T-helper 9 cell (primary cell): Measurements from ENCODE around the gene CSF2.
"Not testable (repeated sequence)": the region's sequence is repeated elsewhere in the genome, so short reads cannot be mapped to it uniquely, and the experiment has no call there.

ENCODE experiments used
- DNase-seq: peaks from one replicate; pipeline ENCODE4 v3.0.0-alpha.2; 2020

CSF2 gene

DNA sequence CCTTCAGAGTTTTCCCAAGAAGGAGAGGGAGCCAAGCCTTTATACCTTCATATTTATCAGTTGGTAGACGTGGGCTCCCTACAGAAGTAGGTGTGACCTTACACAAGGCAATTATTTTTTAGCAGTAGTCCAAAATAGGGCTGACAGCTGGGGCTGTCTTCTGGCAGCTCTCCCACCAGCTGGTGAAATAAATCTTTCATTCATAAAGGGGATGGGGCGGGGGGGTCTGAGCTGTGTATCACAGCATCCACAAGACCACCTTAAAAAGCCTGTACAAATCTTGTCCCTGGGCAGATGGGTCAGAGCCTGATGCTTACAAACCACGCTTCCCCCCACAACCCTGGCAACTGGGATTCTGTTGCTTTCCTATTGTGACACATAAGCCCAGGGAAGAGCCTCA lies 19.7 kb downstream of the CSF2 start:
- no peak for DNase-seq

DNA sequence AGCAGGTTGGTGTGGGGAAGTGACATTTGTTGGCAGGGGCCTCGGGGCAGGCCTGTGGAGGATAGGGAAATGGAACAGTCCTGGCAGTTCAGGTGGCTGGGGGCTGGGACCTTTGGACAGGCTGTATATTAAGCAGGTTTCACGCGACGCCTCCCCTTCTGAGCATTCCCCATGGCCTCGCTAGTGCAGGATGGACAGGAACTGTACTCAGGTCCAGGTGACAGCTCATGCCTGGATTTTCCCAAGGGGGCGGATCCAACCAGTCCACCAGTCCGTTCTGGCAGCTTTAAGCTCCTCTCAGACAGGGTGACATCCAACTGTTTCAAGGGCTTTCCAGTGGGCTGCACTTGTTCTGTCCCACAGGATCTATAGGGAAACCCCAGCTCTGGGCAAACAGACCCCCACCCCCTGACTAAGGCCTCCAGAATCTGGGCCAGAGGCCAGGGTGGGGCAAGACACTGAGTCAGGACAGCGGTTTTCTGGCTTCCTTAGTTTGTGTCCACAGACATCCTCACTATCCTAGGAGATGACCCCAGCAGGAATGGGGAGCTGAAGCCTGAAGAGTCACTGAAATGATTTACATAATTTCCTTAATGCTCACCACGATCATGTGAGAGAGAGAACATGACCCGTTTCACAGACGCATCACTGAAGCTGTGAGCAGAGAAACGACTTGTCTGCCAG lies 20.9 kb downstream of the CSF2 start:
- no peak for DNase-seq

- DNase-seq: no peak
Observed at GRCh38 chr5:132095077-132095410, 21.5 kb downstream of the CSF2 start.

- no peak for DNase-seq
Observed at GRCh38 chr5:132095424-132095972, 21.9 kb downstream of the CSF2 start.

DNA sequence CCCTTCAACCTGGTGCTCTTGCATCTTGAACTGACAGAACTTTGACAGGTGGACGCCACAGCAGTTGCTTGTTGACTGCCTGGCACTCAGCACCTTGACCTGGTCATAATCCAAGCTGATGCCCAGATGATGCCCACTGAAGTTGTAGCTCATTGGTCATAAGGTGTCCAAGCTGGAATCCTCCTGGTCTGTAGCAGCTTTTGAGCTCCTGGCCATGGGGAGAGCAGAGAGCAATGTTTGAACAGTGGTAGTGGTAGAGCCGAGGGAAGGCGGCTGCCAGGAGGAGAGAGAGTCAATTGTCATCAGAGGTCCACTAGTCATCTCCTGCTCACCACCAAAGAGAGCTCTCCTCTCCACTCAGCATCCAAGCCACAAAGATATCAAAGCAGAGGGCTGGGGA lies 23.3 kb downstream of the CSF2 start:
- no peak for DNase-seq

GRCh38 chr5:132098151-132098594 lies 24.6 kb downstream of the CSF2 start:
- no peak for DNase-seq

- no peak for DNase-seq
Observed at GRCh38 chr5:132098621-132099020, 25.0 kb downstream of the CSF2 start.

GRCh38 chr5:132099076-132099748 lies 25.6 kb downstream of the CSF2 start:
- no peak for DNase-seq

- no peak for DNase-seq
Observed at GRCh38 chr5:132099905-132100304, 26.3 kb downstream of the CSF2 start.

DNA sequence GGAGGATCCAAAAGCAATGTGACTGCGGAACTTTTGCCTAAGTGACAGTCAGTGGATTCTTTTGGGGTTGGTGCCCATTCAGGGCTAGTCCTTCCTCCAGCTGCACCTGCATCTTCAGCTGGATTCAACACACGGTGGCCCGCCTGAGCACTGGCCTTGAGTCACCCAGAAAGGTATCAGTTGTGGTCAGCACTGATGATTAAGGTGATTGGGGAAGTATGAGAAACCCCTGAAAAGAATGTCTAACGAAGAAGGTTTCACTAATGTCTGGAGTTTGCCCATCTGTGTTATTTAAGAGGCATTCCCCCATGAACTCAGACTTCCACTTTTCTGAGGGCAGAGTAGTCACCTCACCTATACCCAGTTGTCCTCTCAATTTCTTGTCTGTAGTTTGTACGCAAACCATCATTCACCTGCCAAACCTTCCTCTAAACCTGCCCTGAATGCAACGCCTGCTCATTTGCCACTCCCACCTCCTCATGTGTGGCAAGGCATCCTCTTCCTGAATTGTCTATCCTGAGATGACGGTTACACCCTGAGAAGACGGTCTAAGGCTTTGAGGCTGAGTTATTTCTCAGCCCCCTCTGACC lies 27.2 kb downstream of the CSF2 start:
- DNase-seq: no peak

GRCh38 chr5:132101385-132101880 lies 27.8 kb downstream of the CSF2 start:
- DNase-seq: no peak

DNA sequence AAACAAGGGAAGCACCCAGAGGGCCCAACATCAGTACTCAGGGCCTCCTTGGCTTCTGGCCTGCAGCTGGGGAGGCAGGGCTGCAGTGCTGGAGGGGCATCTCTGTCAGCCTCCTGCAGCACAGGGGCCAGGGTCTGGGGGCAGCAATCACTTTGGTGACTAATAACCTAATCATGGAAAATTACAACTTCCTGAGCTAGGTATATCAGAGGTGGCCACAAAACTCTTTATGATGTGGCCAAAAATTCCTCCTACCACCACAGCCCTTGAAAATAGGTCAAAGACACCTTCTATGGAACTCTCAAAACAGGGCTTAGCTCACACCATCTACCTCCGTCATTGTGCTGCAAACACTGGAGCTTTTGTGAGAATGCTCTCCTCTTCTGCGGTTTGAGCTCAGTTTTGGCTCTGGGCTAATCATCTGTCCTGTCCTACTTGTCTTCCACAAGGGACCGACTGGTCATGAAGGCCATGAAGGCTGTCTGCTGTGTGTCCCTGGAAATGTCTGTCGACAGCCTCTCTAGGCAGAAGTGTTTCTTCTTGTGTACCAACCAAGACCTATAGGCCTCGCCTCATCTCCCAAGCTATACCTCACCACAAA lies 28.6 kb downstream of the CSF2 start:
- peak; percentile 33 for DNase-seq

DNA sequence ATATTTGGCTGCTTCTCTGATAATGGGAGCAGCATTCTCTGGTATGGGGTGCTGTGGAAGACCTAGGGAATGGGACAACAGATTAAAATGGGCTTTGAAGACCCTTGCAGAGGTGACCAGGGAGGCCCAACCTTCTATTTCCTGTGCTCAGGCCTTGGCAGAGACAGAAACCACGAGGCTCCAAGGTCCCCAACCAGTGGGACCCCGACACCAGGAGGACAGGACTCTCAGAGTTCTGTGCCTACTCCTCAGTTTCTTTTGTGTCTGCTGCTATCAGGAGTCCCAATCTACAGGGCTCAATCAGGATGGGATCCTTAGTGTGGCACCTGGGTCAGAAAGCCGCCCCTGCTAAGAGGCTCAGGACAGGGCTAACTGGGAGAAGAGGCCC lies 29.3 kb downstream of the CSF2 start:
- no peak for DNase-seq

DNA sequence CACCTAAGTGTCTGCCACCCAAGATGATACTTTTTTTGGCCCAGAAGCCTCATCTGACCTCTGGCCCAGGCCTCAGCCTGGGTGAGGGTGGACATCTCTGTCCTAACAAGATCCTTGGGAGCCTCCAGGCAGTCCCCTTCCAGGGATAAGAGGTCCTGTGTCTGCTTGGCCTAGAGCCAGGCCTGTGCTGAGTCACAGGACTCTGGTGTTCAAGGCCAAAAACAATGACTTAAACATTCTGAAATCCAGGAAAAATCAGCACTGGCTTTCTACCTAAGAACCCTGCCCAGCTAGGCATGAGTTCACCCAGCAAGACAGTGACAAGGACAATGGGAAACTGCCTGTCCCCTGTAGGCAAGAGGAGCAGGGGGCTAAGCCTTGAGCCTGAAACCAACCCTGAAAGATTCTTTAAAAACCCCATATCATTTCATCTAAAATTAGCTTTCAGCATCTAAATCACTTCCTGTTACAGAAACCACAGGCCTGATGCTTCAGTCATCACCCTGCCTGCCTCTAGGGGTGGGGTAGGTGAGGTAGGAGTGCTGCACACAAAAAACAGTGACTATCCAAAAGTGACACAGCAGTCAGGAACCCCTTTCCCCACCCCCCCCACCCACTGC lies 29.9 kb downstream of the CSF2 start:
- DNase-seq: peak; percentile 48

GRCh38 chr5:132103969-132104391 lies 30.4 kb downstream of the CSF2 start:
- no peak for DNase-seq

DNA sequence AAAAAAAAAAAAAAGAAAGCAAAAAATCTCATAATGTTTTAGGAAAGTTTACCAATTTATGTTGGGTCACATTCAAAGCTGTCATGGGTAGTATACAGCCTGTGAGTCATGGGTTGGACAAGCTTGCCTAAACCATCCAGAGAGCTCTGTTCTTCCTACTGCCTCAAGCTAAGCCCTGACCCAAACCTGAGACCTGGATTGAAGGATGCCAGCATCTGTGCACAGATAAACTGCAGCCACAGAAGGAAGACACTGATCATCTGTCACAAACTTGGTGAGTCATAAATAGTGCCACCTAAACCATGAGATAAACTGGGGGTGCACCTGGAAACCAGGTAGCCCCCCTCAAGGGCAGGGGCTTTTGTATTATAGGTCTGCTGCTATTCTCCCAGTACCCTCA lies 31.0 kb downstream of the CSF2 start:
- DNase-seq: no peak

GRCh38 chr5:132105688-132106087 lies 32.1 kb downstream of the CSF2 start:
- no peak for DNase-seq

- not testable (repeated sequence) for DNase-seq
Observed at GRCh38 chr5:132108495-132108894, 34.9 kb downstream of the CSF2 start.

GRCh38 chr5:132108957-132109356 lies 35.4 kb downstream of the CSF2 start:
- DNase-seq: not testable (repeated sequence)

GRCh38 chr5:132109494-132110053 lies 36.0 kb downstream of the CSF2 start:
- DNase-seq: no peak

DNA sequence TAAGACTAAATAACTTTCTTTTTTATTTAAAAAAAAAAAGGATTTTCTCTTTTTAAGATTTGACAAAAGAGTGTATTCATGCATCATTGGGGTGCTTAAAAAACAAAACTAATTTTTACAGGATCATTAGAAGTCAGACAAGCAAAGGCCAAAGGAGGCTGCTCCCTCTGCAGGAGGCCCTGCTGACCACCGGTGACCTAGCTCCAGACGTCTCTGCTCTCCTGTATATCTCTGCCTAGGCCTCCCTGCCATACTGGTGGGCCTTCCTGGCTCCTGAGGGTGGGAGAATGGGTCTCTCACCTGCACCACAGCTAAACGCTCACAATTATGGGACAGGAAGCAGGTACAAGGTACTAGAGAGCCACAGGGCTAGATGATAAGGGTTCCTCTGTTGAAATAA lies 36.6 kb downstream of the CSF2 start:
- no peak for DNase-seq

GRCh38 chr5:132110930-132111329 lies 37.3 kb downstream of the CSF2 start:
- no peak for DNase-seq

DNA sequence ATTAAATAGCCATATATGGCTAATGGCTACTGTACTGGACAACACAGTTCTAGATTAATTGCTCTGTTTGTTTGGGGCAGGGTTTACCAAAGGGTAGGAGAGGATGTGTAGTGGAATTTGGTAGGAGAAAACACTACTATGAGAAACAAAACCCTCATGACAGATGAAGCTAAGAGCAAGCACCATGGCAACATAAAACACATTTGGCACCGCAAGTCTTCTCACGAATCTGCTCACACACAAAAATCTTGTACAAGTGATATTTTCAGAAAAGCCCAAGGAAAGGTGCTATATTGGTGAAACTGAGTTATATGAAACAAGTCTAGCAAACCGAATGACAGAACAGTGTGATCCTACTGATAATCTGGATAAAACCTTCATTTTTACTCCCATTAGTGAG lies 38.5 kb downstream of the CSF2 start:
- no peak for DNase-seq
